GM12878 (cell line): ENCODE data around the gene CHL1.

Experiments used
- CBFB ChIP-seq: IDR thresholded peaks from 2 replicates; pipeline ENCODE4 v1.6.1; 2016; ENCODE audit warnings: antibody characterized with exemption, low read depth
- CREM ChIP-seq: IDR thresholded peaks from 2 replicates; pipeline ENCODE4 v1.6.1; 2014; ENCODE audit warnings: antibody characterized with exemption, low read depth
- EP300 ChIP-seq, 2 experiments: fragments of 150-350 bp in 1 of 2; IDR thresholded peaks; 2 replicates each; pipeline ENCODE4 v1.6.1; 2011 to 2012; ENCODE audit warnings: low read depth in 2 of 2, low read length in 2 of 2, borderline replicate concordance in 1 of 2, improper control_type of control experiment in 1 of 2, inconsistent platforms in 1 of 2; ENCODE audit not compliant: control insufficient read depth in 1 of 2
- SIX5 ChIP-seq: IDR thresholded peaks from 2 replicates; pipeline ENCODE4 v1.6.1; 2011; ENCODE audit warnings: mild to moderate bottlenecking, low read depth, low read length, moderate library complexity; ENCODE audit not compliant: severe bottlenecking
- USF1 ChIP-seq: IDR thresholded peaks from 2 replicates; pipeline ENCODE4 v1.6.1; 2011; ENCODE audit warnings: borderline replicate concordance, low read depth, mild to moderate bottlenecking, moderate library complexity, mixed read lengths, low read length; ENCODE audit not compliant: insufficient read depth; ENCODE audit errors: extremely low read length
- ZZZ3 ChIP-seq: IDR thresholded peaks from 2 replicates; pipeline ENCODE4 v1.6.1; 2011; ENCODE audit warnings: low read depth; ENCODE audit not compliant: control insufficient read depth, insufficient read length
- TF ChIP-seq, protein P1 (sequence below): fragments of 450-650 bp; IDR thresholded peaks from 2 replicates; pipeline ENCODE4 v1.6.1; 2018; ENCODE audit warnings: mild to moderate bottlenecking, low read depth, moderate library complexity; ENCODE audit not compliant: partially characterized antibody
- TF ChIP-seq, protein P2 (sequence below), 3 experiments: IDR thresholded peaks in 2 of 3; conservative IDR thresholded peaks in 1 of 3; 2 replicates each; pipeline ENCODE4 v1.5.1; 2011; ENCODE audit warnings: low read depth in 3 of 3, low read length in 3 of 3, mild to moderate bottlenecking in 3 of 3, control low read depth in 2 of 3, moderate library complexity in 2 of 3, inconsistent platforms in 1 of 3, mixed read lengths in 1 of 3; ENCODE audit not compliant: control insufficient read depth in 2 of 3, insufficient read depth in 1 of 3; ENCODE audit errors: extremely low read depth in 1 of 3

DNA sequence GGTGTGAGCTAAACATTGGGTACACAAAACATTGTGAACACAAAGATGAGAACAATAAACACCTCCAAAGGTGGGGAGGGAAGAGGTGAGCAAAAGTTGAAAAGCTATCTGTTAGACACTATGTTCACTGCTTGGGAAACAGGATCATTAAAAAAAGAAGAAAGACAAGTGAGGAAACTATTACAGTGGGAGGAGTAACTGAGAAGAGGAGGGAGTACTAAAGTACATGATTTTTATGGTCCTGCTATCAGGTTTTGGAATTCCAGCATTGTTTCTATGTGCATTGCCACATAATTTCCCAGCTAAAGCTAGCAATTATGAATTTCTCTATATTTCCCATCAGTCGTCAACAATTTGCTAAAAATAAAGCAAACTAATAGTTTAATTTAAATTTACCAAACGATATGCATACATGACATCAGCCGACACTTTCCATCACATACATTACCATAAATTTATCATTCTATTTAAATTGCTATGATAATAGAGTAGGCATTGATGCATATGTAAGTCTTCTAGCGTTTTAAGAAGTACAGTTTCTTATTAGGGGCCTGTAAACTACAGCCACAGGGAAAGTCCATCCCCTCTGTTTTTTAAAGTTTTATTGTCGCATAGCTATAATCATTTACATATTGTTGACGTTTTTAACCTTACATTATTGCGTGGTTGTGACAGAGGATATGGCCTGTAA, 221.8 kb downstream of the CHL1 start:
- TF ChIP-seq, protein P1, sequence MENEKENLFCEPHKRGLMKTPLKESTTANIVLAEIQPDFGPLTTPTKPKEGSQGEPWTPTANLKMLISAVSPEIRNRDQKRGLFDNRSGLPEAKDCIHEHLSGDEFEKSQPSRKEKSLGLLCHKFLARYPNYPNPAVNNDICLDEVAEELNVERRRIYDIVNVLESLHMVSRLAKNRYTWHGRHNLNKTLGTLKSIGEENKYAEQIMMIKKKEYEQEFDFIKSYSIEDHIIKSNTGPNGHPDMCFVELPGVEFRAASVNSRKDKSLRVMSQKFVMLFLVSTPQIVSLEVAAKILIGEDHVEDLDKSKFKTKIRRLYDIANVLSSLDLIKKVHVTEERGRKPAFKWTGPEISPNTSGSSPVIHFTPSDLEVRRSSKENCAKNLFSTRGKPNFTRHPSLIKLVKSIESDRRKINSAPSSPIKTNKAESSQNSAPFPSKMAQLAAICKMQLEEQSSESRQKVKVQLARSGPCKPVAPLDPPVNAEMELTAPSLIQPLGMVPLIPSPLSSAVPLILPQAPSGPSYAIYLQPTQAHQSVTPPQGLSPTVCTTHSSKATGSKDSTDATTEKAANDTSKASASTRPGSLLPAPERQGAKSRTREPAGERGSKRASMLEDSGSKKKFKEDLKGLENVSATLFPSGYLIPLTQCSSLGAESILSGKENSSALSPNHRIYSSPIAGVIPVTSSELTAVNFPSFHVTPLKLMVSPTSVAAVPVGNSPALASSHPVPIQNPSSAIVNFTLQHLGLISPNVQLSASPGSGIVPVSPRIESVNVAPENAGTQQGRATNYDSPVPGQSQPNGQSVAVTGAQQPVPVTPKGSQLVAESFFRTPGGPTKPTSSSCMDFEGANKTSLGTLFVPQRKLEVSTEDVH: no peak
- no peak for TF ChIP-seq USF1
- no peak for TF ChIP-seq EP300 (IDR thresholded peaks at IDR 0.05; ENCODE audit: borderline replicate concordance in 1 of 2, control insufficient read depth in 1 of 2, low read depth in 2 of 2, low read length in 2 of 2)
- TF ChIP-seq, protein P2, sequence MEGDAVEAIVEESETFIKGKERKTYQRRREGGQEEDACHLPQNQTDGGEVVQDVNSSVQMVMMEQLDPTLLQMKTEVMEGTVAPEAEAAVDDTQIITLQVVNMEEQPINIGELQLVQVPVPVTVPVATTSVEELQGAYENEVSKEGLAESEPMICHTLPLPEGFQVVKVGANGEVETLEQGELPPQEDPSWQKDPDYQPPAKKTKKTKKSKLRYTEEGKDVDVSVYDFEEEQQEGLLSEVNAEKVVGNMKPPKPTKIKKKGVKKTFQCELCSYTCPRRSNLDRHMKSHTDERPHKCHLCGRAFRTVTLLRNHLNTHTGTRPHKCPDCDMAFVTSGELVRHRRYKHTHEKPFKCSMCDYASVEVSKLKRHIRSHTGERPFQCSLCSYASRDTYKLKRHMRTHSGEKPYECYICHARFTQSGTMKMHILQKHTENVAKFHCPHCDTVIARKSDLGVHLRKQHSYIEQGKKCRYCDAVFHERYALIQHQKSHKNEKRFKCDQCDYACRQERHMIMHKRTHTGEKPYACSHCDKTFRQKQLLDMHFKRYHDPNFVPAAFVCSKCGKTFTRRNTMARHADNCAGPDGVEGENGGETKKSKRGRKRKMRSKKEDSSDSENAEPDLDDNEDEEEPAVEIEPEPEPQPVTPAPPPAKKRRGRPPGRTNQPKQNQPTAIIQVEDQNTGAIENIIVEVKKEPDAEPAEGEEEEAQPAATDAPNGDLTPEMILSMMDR (IDR thresholded peaks at IDR 0.05 in 2 of 3, conservative IDR thresholded peaks at IDR 0.05 in 1 of 3; ENCODE audit: control insufficient read depth in 2 of 3, extremely low read depth in 1 of 3, insufficient read depth in 1 of 3, low read depth in 3 of 3, low read length in 3 of 3): no peak
- no peak for TF ChIP-seq SIX5
- no peak for TF ChIP-seq CBFB
- TF ChIP-seq CREM: no peak
- TF ChIP-seq ZZZ3: no peak
